NCI-H2196 treated with DMSO at 0.1 percent for 48 hours (cell line): ENCODE data around the gene DOK7.
"Not testable (repeated sequence)": the region's sequence is repeated elsewhere in the genome, so short reads cannot be mapped to it uniquely, and the experiment has no call there.

ENCODE experiments used
- DNase-seq: peaks from one replicate; lab custom pipeline; 2025; ENCODE audit not compliant: unreplicated experiment; lab: John Stamatoyannopoulos, UW

DOK7 gene

DNA sequence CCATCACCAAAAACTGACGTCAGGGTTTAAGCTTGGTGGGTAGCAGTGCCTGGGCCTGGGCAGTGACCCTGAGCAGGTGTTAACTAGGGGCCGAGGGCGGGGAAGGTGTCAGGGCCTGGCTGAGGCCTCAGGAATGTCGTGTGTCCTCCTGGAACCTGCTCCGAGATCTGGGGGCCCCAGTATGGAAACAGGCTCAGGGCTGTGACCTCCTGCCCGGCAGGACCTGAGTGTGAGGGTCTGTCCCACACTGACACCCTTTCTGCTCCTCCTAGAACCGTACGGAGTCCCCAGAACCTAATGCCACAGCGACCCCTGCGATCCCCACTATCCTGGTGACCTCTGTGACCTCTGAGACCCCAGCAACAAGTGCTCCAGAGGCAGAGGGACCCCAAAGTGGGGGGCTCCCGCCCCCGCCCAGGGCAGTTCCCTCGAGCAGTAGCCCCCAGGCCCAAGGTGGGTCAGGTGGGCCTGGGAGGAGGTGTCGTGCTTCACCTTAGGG is 20.6 kb upstream of the DOK7 start:
- DNase-seq, result no peak

- peak; percentile 41 for DNase-seq
Observed at GRCh38 chr4:3442959-3443749, 20.0 kb upstream of the DOK7 start.

- no peak for DNase-seq
Observed at GRCh38 chr4:3443750-3444309, 19.3 kb upstream of the DOK7 start.

DNA sequence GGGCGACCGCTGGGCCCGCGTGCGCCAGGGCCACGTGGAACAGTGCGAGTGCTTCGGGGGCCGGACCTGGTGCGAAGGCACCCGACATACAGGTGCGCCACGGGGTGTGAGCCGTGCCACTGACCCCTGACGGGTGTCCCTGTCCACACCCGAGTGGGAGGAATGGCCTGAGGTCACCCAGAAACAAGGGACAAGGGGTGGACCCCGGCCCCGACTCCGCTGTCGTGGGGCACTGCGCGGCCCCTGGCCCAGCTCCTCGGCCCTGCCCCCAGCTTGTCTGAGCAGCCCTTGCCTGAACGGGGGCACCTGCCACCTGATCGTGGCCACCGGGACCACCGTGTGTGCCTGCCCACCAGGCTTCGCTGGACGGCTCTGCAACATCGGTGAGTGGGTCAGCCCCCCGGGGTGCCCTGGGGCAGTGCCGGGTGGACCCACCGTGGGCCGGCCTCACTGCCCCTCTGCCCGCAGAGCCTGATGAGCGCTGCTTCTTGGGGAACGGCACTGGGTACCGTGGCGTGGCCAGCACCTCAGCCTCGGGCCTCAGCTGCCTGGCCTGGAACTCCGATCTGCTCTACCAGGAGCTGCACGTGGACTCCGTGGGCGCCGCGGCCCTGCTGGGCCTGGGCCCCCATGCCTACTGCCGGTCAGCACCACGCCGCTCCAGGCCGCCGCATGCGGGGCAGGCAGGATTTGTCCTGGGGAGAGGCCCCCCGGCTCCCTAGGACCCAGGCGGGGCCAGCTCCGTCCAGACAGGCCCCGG is 18.6 kb upstream of the DOK7 start:
- no peak for DNase-seq

DNA sequence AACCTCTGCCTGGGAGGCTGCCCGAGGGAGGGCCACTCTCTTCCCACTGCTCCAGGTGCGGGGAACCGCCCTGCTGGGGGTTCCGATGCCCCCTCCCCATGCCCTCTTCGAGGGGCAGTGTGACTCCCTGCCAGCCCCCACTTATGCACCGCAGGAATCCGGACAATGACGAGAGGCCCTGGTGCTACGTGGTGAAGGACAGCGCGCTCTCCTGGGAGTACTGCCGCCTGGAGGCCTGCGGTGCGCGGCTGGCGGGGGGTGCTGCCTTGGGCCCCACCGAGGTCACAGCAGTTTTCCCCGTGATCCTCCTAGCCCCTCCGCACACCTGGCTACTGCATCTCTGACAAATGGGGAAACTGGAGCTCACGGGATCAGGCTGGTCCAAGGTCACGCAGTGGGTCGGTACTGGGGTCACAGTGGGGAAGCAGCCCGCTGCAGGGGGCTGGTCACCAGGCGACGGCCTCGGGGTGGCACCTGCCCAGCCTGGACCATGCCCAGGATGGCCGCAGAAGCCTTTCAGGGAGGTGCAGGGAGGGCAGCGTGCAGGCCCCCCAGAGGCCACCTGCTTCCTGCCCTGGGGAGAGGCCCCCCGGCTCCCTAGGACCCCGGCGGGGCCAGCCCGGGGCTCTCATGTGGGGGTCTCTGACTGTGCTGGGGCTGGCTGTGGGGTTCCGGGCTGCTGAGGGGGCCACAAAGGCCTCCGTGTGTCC is 17.8 kb upstream of the DOK7 start:
- no peak for DNase-seq

GRCh38 chr4:3445829-3446545 is 17.1 kb upstream of the DOK7 start:
- no peak for DNase-seq

DNA sequence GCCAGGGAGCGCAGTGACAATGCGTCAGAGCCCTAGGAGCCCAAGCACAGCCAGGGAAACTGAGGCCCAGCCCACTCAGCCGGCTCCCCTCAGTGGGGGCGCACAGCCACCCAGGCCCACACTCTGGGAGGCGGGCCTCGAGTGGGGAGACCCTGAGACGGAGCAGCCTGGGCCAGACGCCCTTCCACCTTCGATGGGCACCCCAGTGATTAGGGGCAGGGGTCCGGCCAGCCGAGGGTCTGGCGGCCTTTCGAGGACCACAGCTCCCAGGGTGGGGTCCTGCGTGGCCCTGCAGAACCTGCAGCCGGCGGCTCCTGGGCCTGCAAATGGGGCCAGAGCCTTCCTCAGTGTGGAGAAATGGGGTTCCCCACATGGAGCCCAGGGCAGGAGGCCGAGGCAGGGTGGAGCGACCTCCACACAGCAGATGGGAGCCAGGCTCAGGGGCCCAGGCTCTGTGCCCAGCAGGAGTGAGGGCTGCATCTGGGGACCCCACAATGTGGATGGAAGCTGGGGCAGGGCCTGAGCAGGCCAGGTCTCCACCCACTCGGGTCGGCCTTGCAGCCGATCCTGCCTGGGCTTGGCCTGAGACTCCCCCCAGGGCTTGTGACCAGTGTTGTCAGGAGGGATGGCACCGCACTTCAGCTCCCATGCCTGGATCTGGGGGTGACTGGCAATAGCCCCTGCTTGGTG is 16.3 kb upstream of the DOK7 start:
- no peak for DNase-seq

DNA sequence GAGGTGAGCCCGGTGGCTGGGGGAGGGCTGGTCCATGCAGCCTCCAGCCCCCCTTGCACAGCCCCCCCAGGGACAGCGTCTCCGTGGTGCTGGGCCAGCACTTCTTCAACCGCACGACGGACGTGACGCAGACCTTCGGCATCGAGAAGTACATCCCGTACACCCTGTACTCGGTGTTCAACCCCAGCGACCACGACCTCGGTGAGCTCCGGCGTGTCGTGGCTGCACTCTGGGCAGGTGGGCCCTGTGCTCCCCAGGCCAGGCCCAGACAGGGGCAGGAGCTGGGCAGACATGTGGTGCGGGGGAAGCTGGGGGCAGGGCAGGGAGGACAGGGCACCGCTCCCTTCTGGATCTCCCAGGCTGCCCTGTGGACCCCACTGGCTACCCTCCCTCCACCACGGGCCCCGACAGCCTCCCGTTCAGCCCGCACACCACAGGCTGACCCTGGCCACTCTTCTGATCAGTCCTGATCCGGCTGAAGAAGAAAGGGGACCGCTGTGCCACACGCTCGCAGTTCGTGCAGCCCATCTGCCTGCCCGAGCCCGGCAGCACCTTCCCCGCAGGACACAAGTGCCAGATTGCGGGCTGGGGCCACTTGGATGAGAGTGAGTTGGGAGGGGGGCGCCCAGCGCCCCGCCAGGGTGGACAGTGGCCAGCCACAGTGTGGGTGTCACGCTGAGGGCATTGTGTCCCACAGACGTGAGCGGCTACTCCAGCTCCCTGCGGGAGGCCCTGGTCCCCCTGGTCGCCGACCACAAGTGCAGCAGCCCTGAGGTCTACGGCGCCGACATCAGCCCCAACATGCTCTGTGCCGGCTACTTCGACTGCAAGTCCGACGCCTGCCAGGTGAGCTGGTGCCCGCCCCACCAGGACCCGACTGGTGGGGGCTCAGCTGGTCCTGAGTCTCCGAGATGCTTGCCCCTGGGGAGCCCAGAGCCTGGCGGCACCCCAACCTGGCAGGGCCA is 15.4 kb upstream of the DOK7 start:
- no peak for DNase-seq

GRCh38 chr4:3449047-3449573 is 14.0 kb upstream of the DOK7 start:
- no peak for DNase-seq

DNA sequence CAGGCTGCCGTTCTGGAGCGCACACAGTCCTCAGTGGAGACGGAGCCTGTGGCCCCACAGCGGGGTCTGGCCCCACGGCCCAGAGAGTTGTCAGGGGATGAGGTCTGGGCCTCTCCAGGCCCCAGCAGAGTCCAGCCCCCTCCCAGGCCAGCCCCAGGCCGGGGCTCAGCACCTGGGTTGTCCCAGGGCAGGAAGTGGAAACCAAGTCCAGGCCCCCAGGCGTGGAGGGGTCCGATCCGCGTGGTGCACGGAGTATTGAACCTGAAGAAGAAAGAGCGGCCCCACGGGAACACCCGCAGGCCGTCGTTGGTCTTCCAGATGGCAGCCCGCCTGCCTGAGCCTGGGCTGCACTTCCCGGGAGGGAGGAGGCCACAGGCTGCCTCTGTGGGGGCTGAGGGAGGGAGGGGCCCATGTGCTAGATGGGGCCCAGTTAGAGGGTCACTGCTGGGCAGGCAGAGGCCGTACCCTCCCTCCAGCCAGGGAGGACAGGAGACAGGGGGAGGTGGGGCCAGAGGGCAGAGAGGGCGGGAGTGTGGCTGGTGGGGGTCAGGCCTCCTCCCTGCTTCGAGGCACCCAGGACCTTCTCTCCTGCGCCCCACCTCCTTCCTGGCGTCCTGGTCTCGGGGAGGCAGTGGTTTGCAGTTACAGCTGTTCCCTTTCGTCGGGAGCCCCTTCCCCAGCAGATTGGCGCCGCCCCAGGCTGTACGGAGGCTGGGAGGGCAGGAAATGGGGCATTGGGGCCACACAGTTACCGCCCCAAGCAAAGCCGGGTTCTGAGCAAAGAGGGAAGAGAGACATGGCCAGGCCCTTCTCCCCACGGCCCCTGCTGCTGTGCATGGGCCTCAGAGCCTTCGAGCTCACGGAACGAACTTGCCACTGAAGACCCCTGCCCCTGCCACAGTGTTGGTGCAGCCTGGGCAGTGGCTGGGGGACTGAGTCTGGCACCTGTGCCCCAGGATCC is 13.3 kb upstream of the DOK7 start:
- no peak for DNase-seq

DNA sequence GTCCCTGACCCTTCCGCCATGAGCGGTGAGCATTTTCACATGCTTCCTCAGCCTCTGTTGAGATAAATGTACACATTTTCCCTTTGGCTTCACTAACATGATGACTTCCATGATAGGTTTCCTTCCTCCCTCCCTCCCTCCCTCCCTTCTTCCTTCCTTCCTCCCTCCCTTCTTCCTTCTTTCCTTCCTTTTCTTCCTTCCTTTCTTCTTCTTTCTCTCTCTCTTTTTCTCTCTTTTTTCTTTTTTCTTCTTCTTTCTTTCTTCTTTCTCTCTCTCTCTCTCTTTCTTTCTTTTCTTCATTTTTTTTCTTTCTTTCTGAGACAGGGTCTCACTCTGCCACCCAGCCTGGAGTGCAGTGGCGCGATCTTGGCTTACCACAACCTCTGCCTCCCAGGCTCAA is 12.5 kb upstream of the DOK7 start:
- DNase-seq, result no peak

DNA sequence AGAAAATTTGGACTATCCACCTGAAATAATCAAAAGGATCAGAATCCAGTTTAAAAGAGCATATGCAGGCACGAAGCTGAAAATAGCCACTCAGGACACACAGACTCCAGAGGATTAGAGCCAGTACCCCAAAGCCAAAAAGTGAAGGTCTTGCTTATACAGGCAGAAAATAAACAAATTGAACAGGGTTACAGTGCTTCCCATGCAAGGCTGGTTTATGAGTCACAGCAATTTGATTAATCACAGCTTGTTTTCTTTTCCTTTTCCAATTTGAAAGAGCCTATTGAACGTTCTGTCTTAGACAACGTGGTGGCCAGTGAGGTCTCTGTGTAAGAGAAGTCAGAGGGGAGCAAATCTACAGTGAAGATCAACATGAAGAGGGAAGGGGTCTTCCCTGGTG is 11.2 kb upstream of the DOK7 start:
- DNase-seq, result no peak

DNA sequence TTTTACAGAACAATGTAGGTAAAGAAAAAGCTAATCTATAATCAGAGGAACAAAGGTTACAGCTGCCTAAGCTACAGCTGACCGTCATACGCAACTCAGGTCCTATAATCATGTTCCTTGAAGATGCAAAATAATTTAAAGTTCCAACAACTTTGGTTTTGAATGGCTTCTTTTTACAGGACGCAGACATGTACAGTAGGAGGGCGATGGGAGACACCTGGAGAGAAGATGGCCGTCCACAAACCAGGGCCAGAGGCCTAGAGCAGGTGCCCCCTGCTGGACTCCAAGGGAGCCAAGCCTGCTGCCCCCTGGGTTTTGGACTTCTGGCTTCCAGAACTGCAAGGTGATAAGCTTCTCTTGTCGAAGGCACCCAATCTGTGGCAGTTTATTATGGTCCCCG is 10.7 kb upstream of the DOK7 start:
- no peak for DNase-seq

DNA sequence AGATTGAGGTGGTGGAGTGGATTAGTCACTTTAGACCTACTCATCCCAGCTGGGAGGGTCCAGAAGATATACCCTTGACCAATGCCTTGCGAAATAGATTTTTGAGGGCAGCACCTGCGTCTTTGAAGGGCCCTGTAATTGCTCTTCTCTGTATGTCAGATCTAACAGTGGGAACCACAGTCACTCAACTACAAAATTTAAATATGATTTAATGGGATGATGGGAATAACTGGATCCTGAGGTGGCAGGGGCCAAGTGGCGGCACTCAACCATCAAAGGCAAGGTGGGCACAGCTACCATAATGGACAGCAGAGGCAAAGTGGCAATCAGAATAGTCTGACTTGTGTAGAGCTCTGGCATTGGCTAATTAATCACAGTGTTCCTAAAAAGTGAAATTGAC is 7.5 kb upstream of the DOK7 start:
- DNase-seq, result not testable (repeated sequence)

DNA sequence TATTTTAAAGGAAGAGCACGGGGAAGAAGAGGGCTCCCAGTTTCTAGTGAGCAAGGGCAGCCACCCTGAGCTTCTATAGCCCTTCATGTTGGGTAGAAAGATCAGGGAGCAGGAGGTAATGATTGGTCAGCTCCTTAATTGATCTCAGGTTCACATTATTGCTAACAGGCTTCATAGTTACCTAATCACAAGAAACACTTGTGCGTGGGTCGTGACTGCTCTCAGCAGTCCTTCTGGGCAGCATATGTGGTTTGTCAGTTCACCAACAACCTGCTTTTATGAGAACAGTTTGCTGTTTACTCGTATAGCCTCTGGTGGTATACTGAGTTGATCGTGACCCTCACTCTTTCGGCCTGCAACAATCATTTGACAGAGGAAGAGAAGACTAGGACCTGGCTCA is 4.7 kb upstream of the DOK7 start:
- DNase-seq, result no peak

- DNase-seq, result not testable (repeated sequence)
Observed at GRCh38 chr4:3459156-3459555, 4.0 kb upstream of the DOK7 start.

GRCh38 chr4:3460926-3461325 is 2.2 kb upstream of the DOK7 start:
- no peak for DNase-seq
